ENCODE measurements around the gene PPP1R12B.
"Not testable (repeated sequence)": the region's sequence is repeated elsewhere in the genome, so short reads cannot be mapped to it uniquely, and the experiment has no call there.

Gene PPP1R12B

GRCh38 chr1:202381867-202382266, 33.4 kb downstream of the PPP1R12B start:
- H3K27ac ChIP-seq; H3K9me3 ChIP-seq (ENCODE audit: severe bottlenecking); H3K36me3 ChIP-seq; H3K4me3 ChIP-seq (ENCODE audit: low read depth, low read length); DNase-seq; H3K27me3 ChIP-seq (ENCODE audit: insufficient read depth, low read depth, severe bottlenecking): not testable (repeated sequence)

GRCh38 chr1:202395831-202396230, 47.3 kb downstream of the PPP1R12B start:
- not testable (repeated sequence) for H3K27me3 ChIP-seq (ENCODE audit: insufficient read depth, low read depth, severe bottlenecking); H3K36me3 ChIP-seq; H3K27ac ChIP-seq; H3K9me3 ChIP-seq (ENCODE audit: severe bottlenecking); DNase-seq; H3K4me3 ChIP-seq (ENCODE audit: low read depth, low read length)

DNA sequence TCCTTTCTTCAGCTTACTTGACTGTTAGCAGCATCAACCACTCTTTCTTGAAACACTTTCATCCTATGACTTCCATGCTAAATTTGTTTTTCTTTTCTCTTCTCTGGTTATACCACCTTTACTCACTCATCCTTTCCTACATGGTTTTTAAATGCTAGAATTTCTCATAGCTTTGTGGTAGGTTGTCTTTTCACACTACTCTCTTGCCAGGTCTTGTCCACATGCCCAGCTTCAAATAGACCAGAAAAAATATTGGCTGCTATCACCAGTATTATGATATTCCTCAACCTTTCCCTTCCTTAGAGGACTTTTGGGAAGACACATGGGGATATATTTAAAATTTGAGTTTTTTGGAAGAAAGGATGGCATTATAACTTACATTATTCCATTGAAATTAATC, 48.8 kb downstream of the PPP1R12B start:
- Histone ChIP-seq H3K4me3 (ENCODE audit: low read depth, low read length) (no peak overlapping the region), H3K36me3 (no peaks in the 10 kb centered on the region), H3K27me3 (ENCODE audit: insufficient read depth, low read depth, severe bottlenecking) (no peaks in the 10 kb centered on the region), H3K9me3 (ENCODE audit: severe bottlenecking) (no peaks in the 10 kb centered on the region), H3K27ac (no peak overlapping the region)
- no peak for DNase-seq
- TF ChIP-seq, protein P1, sequence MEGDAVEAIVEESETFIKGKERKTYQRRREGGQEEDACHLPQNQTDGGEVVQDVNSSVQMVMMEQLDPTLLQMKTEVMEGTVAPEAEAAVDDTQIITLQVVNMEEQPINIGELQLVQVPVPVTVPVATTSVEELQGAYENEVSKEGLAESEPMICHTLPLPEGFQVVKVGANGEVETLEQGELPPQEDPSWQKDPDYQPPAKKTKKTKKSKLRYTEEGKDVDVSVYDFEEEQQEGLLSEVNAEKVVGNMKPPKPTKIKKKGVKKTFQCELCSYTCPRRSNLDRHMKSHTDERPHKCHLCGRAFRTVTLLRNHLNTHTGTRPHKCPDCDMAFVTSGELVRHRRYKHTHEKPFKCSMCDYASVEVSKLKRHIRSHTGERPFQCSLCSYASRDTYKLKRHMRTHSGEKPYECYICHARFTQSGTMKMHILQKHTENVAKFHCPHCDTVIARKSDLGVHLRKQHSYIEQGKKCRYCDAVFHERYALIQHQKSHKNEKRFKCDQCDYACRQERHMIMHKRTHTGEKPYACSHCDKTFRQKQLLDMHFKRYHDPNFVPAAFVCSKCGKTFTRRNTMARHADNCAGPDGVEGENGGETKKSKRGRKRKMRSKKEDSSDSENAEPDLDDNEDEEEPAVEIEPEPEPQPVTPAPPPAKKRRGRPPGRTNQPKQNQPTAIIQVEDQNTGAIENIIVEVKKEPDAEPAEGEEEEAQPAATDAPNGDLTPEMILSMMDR (IDR thresholded peaks at IDR 0.05; ENCODE audit: low read depth, low read length), result no peak

- H3K9me3 ChIP-seq (ENCODE audit: severe bottlenecking); DNase-seq; H3K27ac ChIP-seq; H3K27me3 ChIP-seq (ENCODE audit: insufficient read depth, low read depth, severe bottlenecking); H3K4me3 ChIP-seq (ENCODE audit: low read depth, low read length); H3K36me3 ChIP-seq: not testable (repeated sequence)
Observed at GRCh38 chr1:202398439-202398838, 49.9 kb downstream of the PPP1R12B start.

DNA sequence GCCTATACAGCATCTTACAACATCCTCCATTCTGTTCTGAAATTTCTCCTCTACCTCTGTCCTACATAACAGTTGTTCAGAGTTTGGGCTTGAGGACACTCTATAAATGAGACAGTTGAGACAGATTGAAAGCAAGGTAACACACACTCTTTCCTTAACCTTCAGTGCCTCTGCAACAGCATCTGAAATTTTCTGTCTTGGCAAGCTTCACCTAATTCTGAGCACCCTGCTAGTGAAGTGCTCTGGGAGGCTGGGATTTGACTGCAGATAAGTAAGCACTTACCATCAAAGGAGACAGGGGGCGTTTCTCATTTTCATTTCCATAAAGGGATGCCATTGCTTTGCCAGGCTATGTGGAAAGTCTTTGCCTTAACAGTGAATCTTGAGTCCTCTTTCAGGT, 53.3 kb downstream of the PPP1R12B start:
- TF ChIP-seq, protein P1 (IDR thresholded peaks at IDR 0.05; ENCODE audit: low read depth, low read length), result peak; percentile 11; the same call in 1 of the 2 replicates
- H3K27me3 ChIP-seq (ENCODE audit: insufficient read depth, low read depth, severe bottlenecking); H3K36me3 ChIP-seq; H3K9me3 ChIP-seq (ENCODE audit: severe bottlenecking); H3K27ac ChIP-seq; DNase-seq; H3K4me3 ChIP-seq (ENCODE audit: low read depth, low read length): not testable (repeated sequence)

DNA sequence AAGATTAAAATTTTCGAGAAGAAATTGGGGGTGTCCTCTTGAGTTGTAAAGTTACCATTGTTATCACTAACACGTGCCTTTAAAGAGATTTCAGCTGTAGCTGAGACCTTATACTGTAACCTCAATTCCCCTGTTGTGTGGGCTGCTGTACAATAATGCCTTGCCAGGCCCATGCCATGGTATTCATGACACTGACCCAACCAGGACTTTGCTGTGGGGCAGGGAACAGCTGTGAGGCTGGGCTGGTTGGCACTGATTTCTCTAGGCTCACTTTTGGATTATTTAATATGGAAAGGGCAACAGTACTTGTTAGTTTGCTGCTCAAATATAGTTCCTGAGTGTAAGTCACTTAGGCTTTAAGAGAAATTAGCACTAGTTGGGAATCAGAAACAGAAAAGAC, 54.9 kb downstream of the PPP1R12B start:
- H3K27ac ChIP-seq; H3K9me3 ChIP-seq (ENCODE audit: severe bottlenecking); DNase-seq; H3K4me3 ChIP-seq (ENCODE audit: low read depth, low read length); H3K27me3 ChIP-seq (ENCODE audit: insufficient read depth, low read depth, severe bottlenecking); H3K36me3 ChIP-seq: not testable (repeated sequence)

DNA sequence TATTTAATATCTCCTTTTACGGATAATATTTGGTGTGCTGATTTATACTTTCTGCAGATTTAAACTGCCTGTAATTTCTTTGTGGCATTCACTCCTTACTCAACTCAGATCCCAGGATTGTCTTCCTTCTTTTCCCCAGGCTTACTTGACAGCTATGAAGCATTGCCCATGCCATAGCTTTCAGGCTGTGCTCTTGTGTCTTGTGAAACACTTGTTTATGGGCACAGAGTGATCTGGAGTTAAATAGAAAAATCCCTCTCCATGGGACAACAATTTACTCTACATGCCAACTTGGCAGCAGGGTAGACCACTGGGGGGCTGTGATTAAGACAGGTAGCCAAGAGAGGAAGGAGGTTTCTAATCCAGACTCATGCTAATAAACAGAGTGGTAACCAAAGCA, 57.4 kb downstream of the PPP1R12B start:
- no peak overlapping the region for H3K4me3 ChIP-seq (ENCODE audit: low read depth, low read length)
- no peaks in the 10 kb centered on the region for H3K36me3 ChIP-seq
- no peaks in the 10 kb centered on the region for H3K27me3 ChIP-seq (ENCODE audit: insufficient read depth, low read depth, severe bottlenecking)
- H3K27ac ChIP-seq, result no peak overlapping the region
- TF ChIP-seq, protein P1 (IDR thresholded peaks at IDR 0.05; ENCODE audit: low read depth, low read length), result no peak
- DNase-seq, result no peak
- H3K9me3 ChIP-seq (ENCODE audit: severe bottlenecking), result no peaks in the 10 kb centered on the region

DNA sequence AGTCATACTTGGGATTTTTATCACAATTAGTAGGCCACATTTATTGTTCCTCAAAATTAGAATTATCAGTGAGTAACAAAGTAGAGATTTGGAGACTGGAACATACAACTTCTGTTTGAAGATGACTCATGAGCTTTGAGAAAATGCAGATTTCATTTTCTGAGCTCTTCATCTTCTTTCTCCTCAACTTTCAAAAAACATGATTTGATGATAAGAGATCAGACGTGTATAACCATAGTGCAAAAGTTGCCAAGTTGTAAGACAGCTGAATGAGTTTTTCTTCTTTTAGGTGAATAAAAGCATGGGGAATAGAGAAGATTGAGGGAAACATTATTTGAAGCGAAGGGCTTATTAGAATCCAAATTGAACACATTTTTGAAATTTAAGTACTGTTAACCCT, 58.4 kb downstream of the PPP1R12B start:
- H3K36me3 ChIP-seq; DNase-seq; H3K4me3 ChIP-seq (ENCODE audit: low read depth, low read length); H3K27me3 ChIP-seq (ENCODE audit: insufficient read depth, low read depth, severe bottlenecking); H3K9me3 ChIP-seq (ENCODE audit: severe bottlenecking): not testable (repeated sequence)
- H3K27ac ChIP-seq, result peak overlapping the region; percentile 12

GRCh38 chr1:202407378-202407777, 58.9 kb downstream of the PPP1R12B start:
- not testable (repeated sequence) for H3K9me3 ChIP-seq (ENCODE audit: severe bottlenecking); H3K36me3 ChIP-seq; H3K4me3 ChIP-seq (ENCODE audit: low read depth, low read length); H3K27me3 ChIP-seq (ENCODE audit: insufficient read depth, low read depth, severe bottlenecking); H3K27ac ChIP-seq
- peak; percentile 80 for DNase-seq

DNA sequence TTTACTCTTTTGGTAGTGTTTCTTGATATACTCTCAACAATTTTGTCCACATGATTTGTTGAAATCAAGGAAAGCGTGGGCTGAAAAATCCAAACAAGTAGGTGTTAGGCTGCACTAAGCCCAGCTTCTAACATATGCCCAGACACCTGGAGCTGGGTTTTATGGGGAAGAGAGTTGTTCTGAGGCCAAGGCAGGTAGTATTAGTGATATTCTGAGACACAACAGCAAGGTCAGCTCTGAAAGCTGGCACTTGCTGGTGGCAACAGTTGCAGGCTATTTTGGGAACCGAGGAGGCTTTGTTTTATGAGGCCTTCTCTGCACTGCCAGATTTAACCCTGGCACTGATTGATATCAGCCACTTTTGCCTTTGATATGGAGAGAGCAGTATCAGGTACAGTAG, 61.8 kb downstream of the PPP1R12B start:
- not testable (repeated sequence) for H3K4me3 ChIP-seq (ENCODE audit: low read depth, low read length); H3K9me3 ChIP-seq (ENCODE audit: severe bottlenecking); H3K27me3 ChIP-seq (ENCODE audit: insufficient read depth, low read depth, severe bottlenecking); H3K36me3 ChIP-seq
- peak overlapping the region; percentile 5; the same call in 1 of the 2 replicates for H3K27ac ChIP-seq
- peak; percentile 70 for DNase-seq

- not testable (repeated sequence) for H3K27me3 ChIP-seq (ENCODE audit: insufficient read depth, low read depth, severe bottlenecking); H3K36me3 ChIP-seq; H3K9me3 ChIP-seq (ENCODE audit: severe bottlenecking); H3K4me3 ChIP-seq (ENCODE audit: low read depth, low read length); DNase-seq
- peak overlapping the region; percentile 5; the same call in 1 of the 2 replicates for H3K27ac ChIP-seq
Observed at GRCh38 chr1:202410854-202411357, 62.4 kb downstream of the PPP1R12B start.
